Measurements from ENCODE around the gene CERS6.

CERS6 gene

GRCh38 chr2:168700615-168701245 lies 244.7 kb downstream of the CERS6 start:
- TF ChIP-seq GATA3 (IDR thresholded peaks at IDR 0.05; ENCODE audit: low read depth, low read length), result no peak
- TF ChIP-seq GATA2 (IDR thresholded peaks at IDR 0.05; ENCODE audit: low read depth, low read length), result no peak

GRCh38 chr2:168702579-168702978 lies 246.5 kb downstream of the CERS6 start:
- TF ChIP-seq GATA3 (IDR thresholded peaks at IDR 0.05; ENCODE audit: low read depth, low read length), result no peak
- no peak for TF ChIP-seq GATA2 (IDR thresholded peaks at IDR 0.05; ENCODE audit: low read depth, low read length)

- TF ChIP-seq GATA3 (IDR thresholded peaks at IDR 0.05; ENCODE audit: low read depth, low read length), result no peak
- TF ChIP-seq GATA2 (IDR thresholded peaks at IDR 0.05; ENCODE audit: low read depth, low read length), result no peak
Measured at GRCh38 chr2:168703926-168704325, 247.9 kb downstream of the CERS6 start.

GRCh38 chr2:168705534-168706470 lies 249.7 kb downstream of the CERS6 start:
- TF ChIP-seq GATA3 (IDR thresholded peaks at IDR 0.05; ENCODE audit: low read depth, low read length) (no peak), GATA2 (IDR thresholded peaks at IDR 0.05; ENCODE audit: low read depth, low read length) (no peak)

- TF ChIP-seq GATA2 (IDR thresholded peaks at IDR 0.05; ENCODE audit: low read depth, low read length) (no peak), GATA3 (IDR thresholded peaks at IDR 0.05; ENCODE audit: low read depth, low read length) (no peak)
Measured at GRCh38 chr2:168706806-168707205, 250.7 kb downstream of the CERS6 start.

GRCh38 chr2:168708080-168708479 lies 252.0 kb downstream of the CERS6 start:
- TF ChIP-seq GATA3 (IDR thresholded peaks at IDR 0.05; ENCODE audit: low read depth, low read length), result no peak
- TF ChIP-seq GATA2 (IDR thresholded peaks at IDR 0.05; ENCODE audit: low read depth, low read length), result no peak

GRCh38 chr2:168710754-168711467 lies 254.8 kb downstream of the CERS6 start:
- TF ChIP-seq GATA2 (IDR thresholded peaks at IDR 0.05; ENCODE audit: low read depth, low read length), result no peak
- no peak for TF ChIP-seq GATA3 (IDR thresholded peaks at IDR 0.05; ENCODE audit: low read depth, low read length)

GRCh38 chr2:168712053-168712452 lies 256.0 kb downstream of the CERS6 start:
- TF ChIP-seq GATA3 (IDR thresholded peaks at IDR 0.05; ENCODE audit: low read depth, low read length) (no peak), GATA2 (IDR thresholded peaks at IDR 0.05; ENCODE audit: low read depth, low read length) (no peak)

- TF ChIP-seq GATA2 (IDR thresholded peaks at IDR 0.05; ENCODE audit: low read depth, low read length) (no peak), GATA3 (IDR thresholded peaks at IDR 0.05; ENCODE audit: low read depth, low read length) (no peak)
Measured at GRCh38 chr2:168713325-168713724, 257.3 kb downstream of the CERS6 start.

- no peak for TF ChIP-seq GATA2 (IDR thresholded peaks at IDR 0.05; ENCODE audit: low read depth, low read length)
- no peak for TF ChIP-seq GATA3 (IDR thresholded peaks at IDR 0.05; ENCODE audit: low read depth, low read length)
Measured at GRCh38 chr2:168715849-168716248, 259.8 kb downstream of the CERS6 start.

GRCh38 chr2:168716839-168717238 lies 260.8 kb downstream of the CERS6 start:
- no peak for TF ChIP-seq GATA3 (IDR thresholded peaks at IDR 0.05; ENCODE audit: low read depth, low read length)

- TF ChIP-seq GATA3 (IDR thresholded peaks at IDR 0.05; ENCODE audit: low read depth, low read length) (no peak), GATA2 (IDR thresholded peaks at IDR 0.05; ENCODE audit: low read depth, low read length) (no peak)
Measured at GRCh38 chr2:168717790-168718502, 261.9 kb downstream of the CERS6 start.

GRCh38 chr2:168718622-168719021 lies 262.6 kb downstream of the CERS6 start:
- TF ChIP-seq GATA3 (IDR thresholded peaks at IDR 0.05; ENCODE audit: low read depth, low read length), result no peak
- TF ChIP-seq GATA2 (IDR thresholded peaks at IDR 0.05; ENCODE audit: low read depth, low read length), result no peak

- TF ChIP-seq GATA2 (IDR thresholded peaks at IDR 0.05; ENCODE audit: low read depth, low read length), result no peak
- TF ChIP-seq GATA3 (IDR thresholded peaks at IDR 0.05; ENCODE audit: low read depth, low read length), result no peak
Measured at GRCh38 chr2:168719446-168719845, 263.4 kb downstream of the CERS6 start.
